HG03442 (cell line): ENCODE data around the gene GNAS-AS1.

Experiments
- ATAC-seq: cut with Tn5 transposase; IDR thresholded peaks from one replicate; pipeline ENCODE4 v1.9.1; 2021; ENCODE audit warnings: mild to moderate bottlenecking, moderate library complexity; ENCODE audit not compliant: unreplicated experiment

The GNAS-AS1 gene

GRCh38 chr20:58863044-58863790 lies 12.5 kb upstream of the GNAS-AS1 start:
- ATAC-seq, result no peak

- no peak for ATAC-seq
Measured at GRCh38 chr20:58855506-58856389, 5.0 kb upstream of the GNAS-AS1 start.

GRCh38 chr20:58854638-58855471 lies 4.2 kb upstream of the GNAS-AS1 start:
- no peak for ATAC-seq

GRCh38 chr20:58853976-58854637 lies 3.4 kb upstream of the GNAS-AS1 start:
- ATAC-seq, result no peak

GRCh38 chr20:58853466-58853865 lies 2.8 kb upstream of the GNAS-AS1 start:
- no peak for ATAC-seq

- no peak for ATAC-seq
Measured at GRCh38 chr20:58852543-58853271, 2.0 kb upstream of the GNAS-AS1 start, which contains the start of gene GNAS. Gene GNAS, plus strand, starts transcription at chr20:58852716.

GRCh38 chr20:58851969-58852458 lies 1.3 kb upstream of the GNAS-AS1 start:
- ATAC-seq, result no peak

GRCh38 chr20:58851221-58851968 lies 693 bp upstream of the GNAS-AS1 start:
- peak; percentile 11 for ATAC-seq

GRCh38 chr20:58847463-58847862 lies 3.2 kb downstream of the GNAS-AS1 start:
- no peak for ATAC-seq

- ATAC-seq, result no peak
Measured at GRCh38 chr20:58845706-58846105, 5.0 kb downstream of the GNAS-AS1 start.

GRCh38 chr20:58843128-58843556 lies 7.6 kb downstream of the GNAS-AS1 start:
- no peak for ATAC-seq

- ATAC-seq, result no peak
Measured at GRCh38 chr20:58842276-58842675, 8.4 kb downstream of the GNAS-AS1 start.

GRCh38 chr20:58841539-58842264 lies 9.0 kb downstream of the GNAS-AS1 start:
- no peak for ATAC-seq

- ATAC-seq, result no peak
Measured at GRCh38 chr20:58840816-58841538, 9.7 kb downstream of the GNAS-AS1 start.

- ATAC-seq, result no peak
Measured at GRCh38 chr20:58839991-58840747, 10.5 kb downstream of the GNAS-AS1 start.

- ATAC-seq, result no peak
Measured at GRCh38 chr20:58839474-58839874, 11.2 kb downstream of the GNAS-AS1 start.

GRCh38 chr20:58838174-58838573 lies 12.5 kb downstream of the GNAS-AS1 start:
- ATAC-seq, result no peak
